ENCODE measurements around the gene TDRD9. TPM values are rescaled to one million over a fixed set of nuclear protein-coding genes. Genes with fewer than 3 reads are reported as not detected.

Gene TDRD9
- total RNA-seq, 1 donor from 2014 or later: 5.4 TPM

GRCh38 chr14:104091061-104091926 is 163.0 kb downstream of the TDRD9 start:
- no peak for DNase-seq (ENCODE audit: low spot score)

GRCh38 chr14:104091927-104092771 is 163.9 kb downstream of the TDRD9 start:
- DNase-seq (ENCODE audit: low spot score): no peak

GRCh38 chr14:104092931-104093365 is 164.7 kb downstream of the TDRD9 start:
- DNase-seq (ENCODE audit: low spot score): no peak

- DNase-seq (ENCODE audit: low spot score): no peak
These were observed 165.3 kb downstream of the TDRD9 start for GRCh38 chr14:104093366-104094055.

GRCh38 chr14:104094056-104094708 is 165.9 kb downstream of the TDRD9 start:
- DNase-seq (ENCODE audit: low spot score): no peak

- DNase-seq (ENCODE audit: low spot score): no peak
These were observed 166.6 kb downstream of the TDRD9 start for GRCh38 chr14:104094709-104095425.

- no peak for DNase-seq (ENCODE audit: low spot score)
These were observed 167.4 kb downstream of the TDRD9 start for GRCh38 chr14:104095426-104096310.

GRCh38 chr14:104096318-104096717 is 168.1 kb downstream of the TDRD9 start:
- no peak for DNase-seq (ENCODE audit: low spot score)

GRCh38 chr14:104096751-104097700 is 168.8 kb downstream of the TDRD9 start:
- no peak for DNase-seq (ENCODE audit: low spot score)

GRCh38 chr14:104098272-104099095 is 170.2 kb downstream of the TDRD9 start:
- DNase-seq (ENCODE audit: low spot score): no peak

GRCh38 chr14:104099096-104100041 is 171.1 kb downstream of the TDRD9 start:
- no peak for DNase-seq (ENCODE audit: low spot score)

GRCh38 chr14:104100171-104101085 is 172.2 kb downstream of the TDRD9 start:
- DNase-seq (ENCODE audit: low spot score): no peak

- DNase-seq (ENCODE audit: low spot score): no peak
These were observed 172.9 kb downstream of the TDRD9 start for GRCh38 chr14:104101086-104101621.

GRCh38 chr14:104101651-104102281 is 173.5 kb downstream of the TDRD9 start:
- DNase-seq (ENCODE audit: low spot score): no peak

Measured in mesenteric fat pad (tissue), 1 donor.